GM12873 (cell line): ENCODE data around the gene TRDN.
A peak's percentile ranks its signal among the peaks of the same experiment; 100 is the strongest.

Experiments
- TF ChIP-seq, protein P1 (sequence below): IDR thresholded peaks from 2 replicates; pipeline ENCODE4 v1.5.1; 2012; ENCODE audit warnings: low read depth, mild to moderate bottlenecking, moderate library complexity, low read length, control low read depth; ENCODE audit not compliant: insufficient read depth; ENCODE audit errors: missing control alignments

The TRDN gene

DNA sequence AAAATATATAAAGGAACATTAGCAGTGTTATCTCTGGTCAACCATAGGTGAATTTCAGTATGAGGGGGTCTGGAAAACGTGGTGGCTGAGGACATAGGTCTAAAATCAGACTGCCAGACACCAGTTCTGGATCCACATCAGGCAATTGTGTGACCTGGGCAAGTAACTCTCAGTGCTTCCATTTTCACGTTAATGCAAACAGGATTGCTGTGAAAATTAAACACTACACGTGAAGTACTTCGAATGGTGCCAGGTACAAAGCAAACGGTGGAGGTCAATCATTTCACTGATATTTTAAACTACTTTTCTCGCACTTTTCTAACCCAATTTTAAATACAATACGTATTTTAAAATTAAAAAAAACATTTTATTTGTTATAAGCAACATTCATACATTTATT is 315.7 kb downstream of the TRDN start:
- TF ChIP-seq, protein P1, sequence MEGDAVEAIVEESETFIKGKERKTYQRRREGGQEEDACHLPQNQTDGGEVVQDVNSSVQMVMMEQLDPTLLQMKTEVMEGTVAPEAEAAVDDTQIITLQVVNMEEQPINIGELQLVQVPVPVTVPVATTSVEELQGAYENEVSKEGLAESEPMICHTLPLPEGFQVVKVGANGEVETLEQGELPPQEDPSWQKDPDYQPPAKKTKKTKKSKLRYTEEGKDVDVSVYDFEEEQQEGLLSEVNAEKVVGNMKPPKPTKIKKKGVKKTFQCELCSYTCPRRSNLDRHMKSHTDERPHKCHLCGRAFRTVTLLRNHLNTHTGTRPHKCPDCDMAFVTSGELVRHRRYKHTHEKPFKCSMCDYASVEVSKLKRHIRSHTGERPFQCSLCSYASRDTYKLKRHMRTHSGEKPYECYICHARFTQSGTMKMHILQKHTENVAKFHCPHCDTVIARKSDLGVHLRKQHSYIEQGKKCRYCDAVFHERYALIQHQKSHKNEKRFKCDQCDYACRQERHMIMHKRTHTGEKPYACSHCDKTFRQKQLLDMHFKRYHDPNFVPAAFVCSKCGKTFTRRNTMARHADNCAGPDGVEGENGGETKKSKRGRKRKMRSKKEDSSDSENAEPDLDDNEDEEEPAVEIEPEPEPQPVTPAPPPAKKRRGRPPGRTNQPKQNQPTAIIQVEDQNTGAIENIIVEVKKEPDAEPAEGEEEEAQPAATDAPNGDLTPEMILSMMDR = no peak

GRCh38 chr6:123316733-123317323 is 319.9 kb downstream of the TRDN start:
- TF ChIP-seq, protein P1 = peak; percentile 17

DNA sequence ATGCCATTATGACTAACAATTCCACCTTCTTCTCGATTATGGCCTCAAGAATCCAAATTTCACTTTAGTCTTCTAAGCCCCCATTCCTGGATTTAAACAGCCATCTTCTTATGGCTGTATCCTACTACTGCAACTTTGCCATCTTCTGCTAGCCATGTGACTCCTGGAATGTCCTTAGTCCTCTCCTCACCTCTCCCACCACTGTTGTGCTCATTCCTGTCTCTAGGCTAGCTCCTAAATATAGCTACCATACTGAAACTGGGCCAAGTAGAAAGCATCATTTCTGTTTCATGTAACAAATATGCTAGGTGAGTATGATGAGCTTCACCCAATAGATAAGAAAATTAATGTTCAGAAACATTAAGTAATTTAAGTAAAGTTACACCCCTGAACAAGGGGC is 327.6 kb downstream of the TRDN start:
- TF ChIP-seq, protein P1 = no peak

DNA sequence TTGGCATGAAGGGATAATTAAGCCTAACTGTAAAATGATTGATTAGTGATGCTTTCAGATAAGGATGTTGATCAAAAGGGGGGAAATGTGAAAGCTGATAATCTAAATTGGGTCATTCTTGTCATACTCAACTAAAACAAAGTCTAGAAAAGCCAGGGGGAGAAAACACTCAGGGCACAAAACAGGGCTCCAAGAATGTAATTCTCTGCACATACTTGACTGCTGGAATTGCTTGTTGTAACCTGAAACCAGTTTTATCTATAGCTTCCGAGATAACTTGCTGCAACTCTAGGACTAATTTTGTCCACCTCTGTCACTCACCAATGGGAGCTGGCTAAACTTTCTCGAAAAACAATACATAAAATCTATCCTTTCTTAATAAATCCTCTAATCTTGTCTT is 330.4 kb downstream of the TRDN start:
- TF ChIP-seq, protein P1 = no peak

DNA sequence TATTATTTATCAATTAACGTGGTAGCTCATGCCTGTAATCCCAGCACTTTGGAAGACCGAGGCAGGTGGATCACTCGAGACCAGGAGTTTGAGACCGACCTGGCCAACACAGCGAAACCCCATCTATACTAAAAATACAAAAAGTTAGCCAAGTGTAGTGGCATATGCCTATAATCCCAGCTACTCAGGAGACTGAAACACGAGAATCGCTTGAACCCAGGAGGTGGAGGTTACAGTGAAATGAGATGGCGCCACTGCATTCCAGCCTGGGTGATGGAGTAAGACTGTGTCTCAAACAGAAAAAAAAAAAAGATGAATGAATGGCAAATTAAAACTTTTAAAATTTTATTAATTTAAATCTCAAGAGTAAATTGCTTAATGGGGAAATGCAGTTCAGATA is 341.1 kb downstream of the TRDN start:
- TF ChIP-seq, protein P1 = no peak

GRCh38 chr6:123295181-123295580 is 341.6 kb downstream of the TRDN start:
- TF ChIP-seq, protein P1 = no peak

GRCh38 chr6:123288649-123289048 is 348.1 kb downstream of the TRDN start:
- TF ChIP-seq, protein P1 = no peak
